Inferior parietal cortex (tissue), 1 donor: ENCODE measurements around the gene C19orf44.
A peak's percentile ranks its signal among the peaks of the same experiment; 100 is the strongest.
"Not testable (repeated sequence)": the region's sequence is repeated elsewhere in the genome, so short reads cannot be mapped to it uniquely, and the experiment has no call there.

ENCODE experiments used
- DNase-seq: peaks from one replicate; pipeline ENCODE4 v3.0.0-alpha.2; 2016; ENCODE audit errors: extremely low spot score

C19orf44 gene

DNA sequence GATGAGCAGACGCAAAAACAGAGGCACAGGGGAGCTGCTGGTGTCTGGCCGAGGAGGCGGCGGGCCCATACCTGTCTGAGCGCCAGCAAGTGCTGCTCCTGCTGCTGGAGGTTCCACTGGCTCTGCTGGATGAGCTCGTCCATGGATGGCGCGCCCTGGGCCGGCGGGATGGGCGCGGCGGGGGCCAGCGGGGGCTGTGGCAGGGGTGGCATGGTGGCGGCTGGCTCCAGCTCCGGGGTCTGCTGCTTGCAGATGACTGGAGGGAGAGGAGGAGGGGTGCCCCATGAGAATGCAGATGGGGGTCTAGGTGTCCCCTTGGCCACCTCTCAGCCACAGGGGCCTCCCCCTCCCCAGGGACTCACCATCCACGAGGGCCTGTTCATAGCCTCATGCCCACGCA, 39.2 kb downstream of the C19orf44 start:
- DNase-seq: no peak

GRCh38 chr19:16536130-16536529, 39.9 kb downstream of the C19orf44 start:
- no peak for DNase-seq

GRCh38 chr19:16537111-16537510, 40.9 kb downstream of the C19orf44 start:
- DNase-seq: no peak

- no peak for DNase-seq
Observed at GRCh38 chr19:16540948-16541347, 44.8 kb downstream of the C19orf44 start.

- DNase-seq: no peak
Observed at GRCh38 chr19:16541526-16542044, 45.4 kb downstream of the C19orf44 start.

DNA sequence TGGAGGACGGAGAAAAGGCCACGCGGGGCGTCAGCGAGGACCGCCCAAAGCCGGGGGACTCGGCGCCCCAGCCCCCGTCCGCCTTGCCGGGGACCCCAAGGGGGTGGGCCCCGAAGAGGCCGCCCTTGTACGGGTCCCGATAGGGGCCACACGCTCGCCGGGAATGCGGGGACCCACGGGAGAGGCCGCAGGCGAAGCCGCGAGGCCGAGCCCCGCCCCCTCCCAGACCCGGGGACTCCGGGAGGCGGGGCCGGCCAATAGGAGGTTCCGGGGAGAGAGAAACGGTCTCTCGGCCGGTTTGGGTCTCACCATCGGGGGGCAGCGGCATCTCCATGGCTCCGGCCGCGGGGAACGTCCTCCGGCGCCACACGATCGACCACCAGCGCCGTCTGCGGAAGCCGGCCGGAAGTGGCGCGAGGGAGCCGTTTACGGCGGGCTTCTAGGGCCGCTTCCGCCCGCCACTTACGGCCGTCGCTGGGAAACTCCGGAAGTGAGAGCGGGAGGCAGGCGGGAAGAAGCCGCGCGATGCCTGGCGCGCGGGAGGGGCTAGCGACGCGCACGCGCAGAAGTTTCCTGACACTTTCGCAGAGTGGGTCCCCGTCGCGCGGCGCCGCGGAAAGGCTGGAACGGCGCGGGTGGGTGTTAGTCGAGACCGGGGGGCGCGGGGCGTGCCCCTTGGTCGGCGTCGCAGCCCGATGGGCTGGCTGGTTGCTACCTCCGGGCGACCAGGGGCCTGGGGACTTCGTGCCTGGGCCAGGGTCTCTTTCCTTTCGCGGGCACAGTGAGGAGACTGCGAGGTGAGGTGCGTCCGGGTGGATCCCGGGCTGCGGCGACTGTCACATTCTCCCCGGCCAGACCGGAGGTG, 46.1 kb downstream of the C19orf44 start, which contains the start of gene CHERP:
Gene CHERP, minus strand, starts transcription at position 393 of the 865 bp plus-strand sequence. Its CDS starts 59 bp downstream, at position 334.
- peak; percentile 97 for DNase-seq

- DNase-seq: no peak
Observed at GRCh38 chr19:16542910-16543472, 46.8 kb downstream of the C19orf44 start.

DNA sequence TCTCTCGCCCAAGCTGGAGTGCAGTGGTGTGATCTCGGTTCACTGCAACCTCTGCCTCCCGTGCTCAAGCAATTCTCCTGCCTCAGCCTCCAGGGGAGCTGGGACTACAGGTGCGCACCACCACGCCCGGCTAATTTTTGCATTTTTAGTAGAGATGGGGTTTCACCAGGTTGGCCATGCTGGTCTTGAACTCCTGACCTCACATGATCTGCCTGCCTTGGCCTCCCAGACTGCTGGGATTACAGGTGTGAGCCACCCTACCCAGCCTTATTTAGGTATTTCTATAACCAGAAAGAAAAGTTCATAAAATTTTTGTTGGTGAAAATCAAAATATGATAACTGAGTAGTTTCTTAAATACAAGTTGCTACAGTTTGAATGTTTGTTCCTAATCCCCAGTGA, 47.5 kb downstream of the C19orf44 start:
- not testable (repeated sequence) for DNase-seq

- no peak for DNase-seq
Observed at GRCh38 chr19:16544473-16545231, 48.5 kb downstream of the C19orf44 start.

GRCh38 chr19:16548956-16549355, 52.8 kb downstream of the C19orf44 start:
- DNase-seq: no peak

- not testable (repeated sequence) for DNase-seq
Observed at GRCh38 chr19:16551902-16552301, 55.7 kb downstream of the C19orf44 start.

GRCh38 chr19:16554776-16555175, 58.6 kb downstream of the C19orf44 start:
- DNase-seq: no peak

DNA sequence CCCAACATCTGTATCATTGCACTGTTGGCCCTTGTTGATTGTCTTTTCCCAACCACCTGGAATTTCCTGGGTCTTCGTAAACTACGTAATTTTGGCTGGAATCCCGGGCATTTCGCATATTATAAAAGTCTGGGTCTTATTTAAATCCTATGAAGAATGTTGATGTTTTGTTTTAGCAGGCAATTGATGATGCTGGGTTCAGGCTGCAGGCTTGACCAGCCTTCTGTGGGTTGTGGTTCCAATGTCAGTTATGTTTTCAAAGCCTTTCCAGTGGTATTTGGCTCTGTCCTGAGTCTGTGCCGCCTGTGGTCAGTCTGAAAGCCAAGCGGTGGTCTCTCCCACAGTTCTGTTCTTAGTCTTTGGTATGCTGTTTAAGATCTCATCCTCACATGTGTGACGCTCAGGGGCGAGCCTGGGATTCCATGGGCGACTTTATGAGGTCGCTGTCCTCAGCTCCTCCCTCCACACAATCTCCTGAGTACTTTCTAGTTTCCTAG, 63.6 kb downstream of the C19orf44 start:
- DNase-seq: no peak

DNA sequence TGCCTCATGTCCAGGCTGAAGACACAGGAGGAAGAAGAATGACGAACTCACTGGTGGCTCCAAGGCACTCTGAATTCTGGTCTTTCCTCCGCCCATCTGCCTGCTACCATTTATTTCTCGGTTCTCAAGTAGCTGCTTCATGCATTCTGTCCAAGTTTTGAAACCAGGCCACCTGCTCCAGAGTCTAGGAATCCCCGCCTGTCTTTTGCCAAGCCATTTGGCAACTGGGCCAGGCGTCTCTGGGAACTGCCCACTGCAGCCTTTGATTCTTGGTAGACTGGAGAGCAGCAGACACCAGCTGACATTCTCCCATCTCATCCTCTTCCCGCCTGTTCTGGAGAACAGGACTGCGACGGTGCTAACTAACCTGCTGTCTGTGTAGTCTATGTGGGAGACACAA, 65.2 kb downstream of the C19orf44 start:
- DNase-seq: no peak

DNA sequence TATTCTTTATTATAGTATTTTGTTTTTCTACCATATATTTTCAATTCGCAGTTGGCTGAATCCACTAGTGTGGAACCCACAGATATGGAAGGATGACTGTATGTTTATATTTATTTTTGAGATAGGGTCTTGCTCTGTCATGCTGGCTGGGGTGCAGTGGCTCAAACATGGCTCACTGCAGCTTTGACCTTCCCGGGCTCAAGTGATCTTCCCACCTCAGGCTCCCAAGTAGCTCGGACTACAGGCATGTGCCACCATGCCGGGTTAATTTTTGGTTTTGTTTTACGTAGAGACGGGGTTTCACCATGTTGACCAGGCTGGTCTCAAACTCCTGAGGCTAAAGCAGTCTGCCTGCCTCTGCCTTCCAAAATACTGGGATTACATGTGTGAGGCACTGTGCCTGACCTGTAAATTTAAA, 66.4 kb downstream of the C19orf44 start:
- no peak for DNase-seq

DNA sequence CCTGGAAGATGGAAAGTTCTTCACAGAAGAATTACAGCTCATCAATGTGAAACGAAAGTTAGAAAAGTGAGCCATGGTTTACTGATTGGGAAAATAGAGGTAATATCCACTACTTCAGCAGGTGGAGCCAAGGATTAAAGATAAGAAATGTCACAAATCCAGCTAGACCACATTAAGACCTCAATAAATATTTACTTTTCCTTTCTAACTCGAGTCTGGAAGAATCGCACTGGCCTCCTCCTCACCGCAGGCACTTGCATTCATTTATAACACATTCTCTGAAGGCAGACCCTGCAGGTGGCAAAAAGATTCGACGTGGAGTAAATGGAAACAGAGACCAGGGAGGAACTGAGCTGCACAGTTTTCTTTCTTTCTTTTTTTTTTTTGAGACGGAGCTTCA, 68.6 kb downstream of the C19orf44 start:
- no peak for DNase-seq

DNA sequence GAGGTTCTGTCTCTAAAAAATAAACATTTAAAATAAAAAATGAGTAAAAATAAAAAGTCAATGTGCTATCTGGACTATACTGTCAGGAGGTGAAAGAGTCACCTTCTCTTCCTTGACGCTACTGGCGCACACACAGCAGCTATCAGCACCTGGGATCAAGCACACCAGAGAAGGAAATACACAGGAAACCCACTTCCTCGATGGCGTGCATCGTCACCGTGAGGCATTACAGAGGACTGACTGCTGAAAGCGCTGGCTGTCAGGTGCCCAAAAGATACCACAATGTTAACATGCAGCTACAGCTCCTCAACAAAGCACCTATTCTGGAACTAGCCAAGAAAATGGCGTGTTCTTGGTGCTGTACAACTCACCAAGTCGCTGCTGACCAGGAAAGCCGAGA, 70.0 kb downstream of the C19orf44 start:
- DNase-seq: no peak

- no peak for DNase-seq
Observed at GRCh38 chr19:16566702-16567101, 70.5 kb downstream of the C19orf44 start.

- no peak for DNase-seq
Observed at GRCh38 chr19:16569609-16570320, 73.6 kb downstream of the C19orf44 start.
